HepG2 (cell line): ENCODE data around the gene STK11. TPM values are rescaled to one million over a fixed set of nuclear protein-coding genes. Genes with fewer than 3 reads are reported as not detected.

Experiments used
- CEBPZ ChIP-seq: IDR thresholded peaks from 2 replicates; pipeline ENCODE4 v1.6.1; 2012; ENCODE audit warnings: low read length, improper control_type of control experiment
- CREB3 ChIP-seq: sonication (generic); formaldehyde crosslinking; IDR thresholded peaks from 2 replicates; pipeline ENCODE4 v1.5.0; 2020; ENCODE audit warnings: missing genetic modification reagents
- GMEB2 ChIP-seq: IDR thresholded peaks from 2 replicates; pipeline ENCODE4 v1.6.1; 2016; ENCODE audit warnings: missing biosample characterization, missing genetic modification reagents, low read depth
- KAT8 ChIP-seq: IDR thresholded peaks from 2 replicates; pipeline ENCODE4 v1.6.1; 2016; ENCODE audit warnings: missing genetic modification reagents, missing compliant biosample characterization
- NR2F6 ChIP-seq, 2 experiments: IDR thresholded peaks; 2 replicates each; pipeline ENCODE4 v1.6.1; 2016; ENCODE audit warnings: antibody characterized with exemption in 1 of 2, mild to moderate bottlenecking in 1 of 2
- ONECUT2 ChIP-seq: sonication (generic); formaldehyde crosslinking; IDR thresholded peaks from 2 replicates; pipeline ENCODE4 v1.4.0; 2020; ENCODE audit warnings: missing genetic modification reagents
- PHF20 ChIP-seq: sonication (generic); formaldehyde crosslinking; IDR thresholded peaks from 2 replicates; pipeline ENCODE4 v1.5.0; 2020; ENCODE audit warnings: mild to moderate bottlenecking, missing genetic modification reagents
- ZBTB49 ChIP-seq: sonication (generic); formaldehyde crosslinking; IDR thresholded peaks from 2 replicates; pipeline ENCODE4 v1.4.0; 2020; ENCODE audit warnings: missing genetic modification reagents, borderline replicate concordance
- ZNF143 ChIP-seq: sonication (generic); formaldehyde crosslinking; IDR thresholded peaks from 2 replicates; pipeline ENCODE4 v1.4.0; 2020; ENCODE audit warnings: missing genetic modification reagents
- ZNF260 ChIP-seq: sonication (generic); formaldehyde crosslinking; IDR thresholded peaks from 2 replicates; pipeline ENCODE4 v1.4.0; 2020; ENCODE audit warnings: missing genetic modification reagents, low read depth, mild to moderate bottlenecking, borderline replicate concordance
- ZNF451 ChIP-seq: sonication (generic); formaldehyde crosslinking; IDR thresholded peaks from 2 replicates; pipeline ENCODE4 v1.5.0; 2020; ENCODE audit warnings: mild to moderate bottlenecking, missing genetic modification reagents
- ZNF556 ChIP-seq: sonication (generic); formaldehyde crosslinking; IDR thresholded peaks from 2 replicates; pipeline ENCODE4 v1.4.0; 2020; ENCODE audit warnings: mild to moderate bottlenecking, missing genetic modification reagents, borderline replicate concordance
- polyA plus RNA-seq, 8 experiments: library from polyadenylated mRNA; depleted of rRNA in 3 of 8; stranded (reverse) in 7 of 8; unstranded in 1 of 8; fragments of >200 nt; fragmentation: Illumina TruSeq in 4 of 8; extraction: Trizol in 4 of 8; gene quantifications; 2 replicates each; pipeline versions ENCODE4 v1.2.1 to v1.2.3, GENCODE V29; 2011 to 2016; ENCODE audit warnings: low read depth in 4 of 8, missing spikeins in 1 of 8, mixed read lengths in 1 of 8; ENCODE audit not compliant: insufficient read depth in 1 of 8
- total RNA-seq, 5 experiments: library from RNA; depleted of rRNA; stranded (reverse); fragments of >200 nt; fragmentation: Illumina TruSeq; extraction: Trizol; gene quantifications; 2 replicates each; pipeline ENCODE4 v1.2.3, GENCODE V29; 2016; ENCODE audit warnings: low read depth in 1 of 5
- TF ChIP-seq, protein P1 (sequence below): sonication (generic); formaldehyde crosslinking; IDR thresholded peaks from 2 replicates; pipeline ENCODE4 v1.5.1; 2020; ENCODE audit warnings: missing genetic modification reagents, mild to moderate bottlenecking, borderline replicate concordance
- TF ChIP-seq, protein P2 (sequence below): sonication (generic); formaldehyde crosslinking; IDR thresholded peaks from 2 replicates; pipeline ENCODE4 v1.5.1; 2020; ENCODE audit warnings: mild to moderate bottlenecking, missing genetic modification reagents

STK11 gene
- total and polyA plus RNA-seq, 2 of the 13 experiments (the other 11 are each of a cell fraction or from before 2014, with no cell fraction given): 27.5 to 43.6 TPM

DNA sequence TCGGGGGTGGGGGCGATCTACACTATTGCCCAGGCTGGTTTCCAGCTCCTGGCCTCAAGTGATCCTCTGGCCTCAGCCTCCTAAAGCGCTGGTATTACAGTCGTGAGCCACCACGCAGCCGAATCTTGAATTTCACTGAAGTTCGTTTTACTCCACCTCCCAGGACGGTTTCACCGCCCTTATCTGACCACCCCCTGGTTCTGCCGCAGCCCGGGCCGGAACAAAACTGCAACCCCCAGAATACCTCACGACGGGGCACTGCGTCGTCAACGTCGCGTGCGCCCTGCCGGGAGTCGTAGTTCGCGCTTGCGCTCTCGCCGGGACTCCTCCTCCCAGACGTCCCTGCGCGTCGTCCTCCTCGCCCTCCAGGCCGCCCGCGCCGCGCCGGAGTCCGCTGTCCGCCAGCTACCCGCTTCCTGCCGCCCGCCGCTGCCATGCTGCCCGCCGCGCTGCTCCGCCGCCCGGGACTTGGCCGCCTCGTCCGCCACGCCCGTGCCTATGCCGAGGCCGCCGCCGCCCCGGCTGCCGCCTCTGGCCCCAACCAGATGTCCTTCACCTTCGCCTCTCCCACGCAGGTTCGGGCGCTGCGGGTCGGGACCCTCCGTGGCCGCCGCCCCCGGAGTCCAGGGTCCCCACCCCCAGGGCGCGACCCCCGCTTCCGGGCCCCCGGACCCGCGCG lies 36.0 kb downstream of the STK11 start, which contains the start of gene ATP5F1D (continued):
- TF ChIP-seq ZNF451 (CRISPR knock-in tag) (peak; percentile 77; the same call in 1 of the 2 replicates), ZNF260 (CRISPR knock-in tag) (no peak), ZNF143 (CRISPR knock-in tag) (peak; percentile 95), CEBPZ (no peak), GMEB2 (peak; percentile 99), CREB3 (CRISPR knock-in tag) (peak; percentile 14; the same call in 1 of the 2 replicates), ZBTB49 (no peak), KAT8 (CRISPR knock-in tag) (no peak), NR2F6 (IDR thresholded peaks at IDR 0.05) (no peak), NR2F6 (CRISPR knock-in tag; IDR thresholded peaks at IDR 0.05) (peak; percentile 68; the same call in 1 of the 2 replicates), PHF20 (CRISPR knock-in tag) (0 out of 2 replicates have a peak, but pooled peaks have one; percentile 43), ONECUT2 (CRISPR knock-in tag) (no peak), ZNF556 (CRISPR knock-in tag) (peak; percentile 18; the same call in 1 of the 2 replicates)
- TF ChIP-seq, protein P1, sequence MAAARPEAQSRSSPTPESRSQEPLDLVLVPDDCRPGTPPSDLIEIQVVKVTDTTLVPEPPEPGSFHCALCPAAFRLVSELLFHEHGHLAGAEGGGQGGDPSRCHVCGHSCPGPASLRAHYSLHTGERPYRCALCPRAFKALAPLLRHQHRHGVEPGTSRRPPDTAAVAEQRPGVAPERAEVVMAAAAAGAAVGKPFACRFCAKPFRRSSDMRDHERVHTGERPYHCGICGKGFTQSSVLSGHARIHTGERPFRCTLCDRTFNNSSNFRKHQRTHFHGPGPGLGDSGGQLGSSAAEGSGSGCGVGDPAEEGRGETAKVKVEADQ (CRISPR knock-in tag): peak; percentile 77
- TF ChIP-seq, protein P2, sequence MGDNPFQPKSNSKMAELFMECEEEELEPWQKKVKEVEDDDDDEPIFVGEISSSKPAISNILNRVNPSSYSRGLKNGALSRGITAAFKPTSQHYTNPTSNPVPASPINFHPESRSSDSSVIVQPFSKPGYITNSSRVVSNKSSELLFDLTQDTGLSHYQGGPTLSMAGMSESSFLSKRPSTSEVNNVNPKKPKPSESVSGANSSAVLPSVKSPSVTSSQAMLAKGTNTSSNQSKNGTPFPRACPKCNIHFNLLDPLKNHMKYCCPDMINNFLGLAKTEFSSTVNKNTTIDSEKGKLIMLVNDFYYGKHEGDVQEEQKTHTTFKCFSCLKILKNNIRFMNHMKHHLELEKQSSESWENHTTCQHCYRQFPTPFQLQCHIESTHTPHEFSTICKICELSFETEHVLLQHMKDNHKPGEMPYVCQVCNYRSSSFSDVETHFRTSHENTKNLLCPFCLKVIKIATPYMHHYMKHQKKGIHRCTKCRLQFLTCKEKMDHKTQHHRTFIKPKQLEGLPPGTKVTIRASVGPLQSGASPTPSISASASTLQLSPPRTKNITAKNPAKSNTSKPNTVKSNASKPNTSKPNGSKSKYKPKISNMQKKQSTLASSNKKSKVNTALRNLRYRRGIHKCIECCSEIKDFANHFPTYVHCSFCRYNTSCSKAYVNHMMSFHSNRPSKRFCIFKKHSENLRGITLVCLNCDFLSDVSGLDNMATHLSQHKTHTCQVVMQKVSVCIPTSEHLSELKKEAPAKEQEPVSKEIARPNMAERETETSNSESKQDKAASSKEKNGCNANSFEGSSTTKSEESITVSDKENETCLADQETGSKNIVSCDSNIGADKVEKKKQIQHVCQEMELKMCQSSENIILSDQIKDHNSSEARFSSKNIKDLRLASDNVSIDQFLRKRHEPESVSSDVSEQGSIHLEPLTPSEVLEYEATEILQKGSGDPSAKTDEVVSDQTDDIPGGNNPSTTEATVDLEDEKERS: no peak
